Activated T-helper 1 cell treated with anti-CD3 and anti-CD28 coated beads, Interleukin-12 subunit alpha, Interleukin-12 subunit beta, Interleukin-2, Interleukin-4 antibody, amounts not matched to agents 30 ng/mL and 10 ng/mL and 1 ng/mL, durations not matched to agents 14 hours and 24 hours and 36 hours (primary cell): Measurements from ENCODE around the gene UPK2. TPM values are rescaled to one million over a fixed set of nuclear protein-coding genes. Genes with fewer than 3 reads are reported as not detected.
A peak's percentile ranks its signal among the peaks of the same experiment; 100 is the strongest.
"Not testable (repeated sequence)": the region's sequence is repeated elsewhere in the genome, so short reads cannot be mapped to it uniquely, and the experiment has no call there.

Experiments used
- DNase-seq: peaks from one replicate; pipeline ENCODE4 v3.0.0; 2021; ENCODE audit warnings: low spot score
- H3K27ac Mint-ChIP-seq: one replicate; pipeline ENCODE4 v1.8.0; 2021; ENCODE audit warnings: mild to moderate bottlenecking, mixed read lengths
- H3K27me3 Mint-ChIP-seq: one replicate; pipeline ENCODE4 v1.8.0; 2022; ENCODE audit warnings: mild to moderate bottlenecking, moderate library complexity, mixed read lengths; ENCODE audit not compliant: insufficient read depth
- H3K36me3 Mint-ChIP-seq: one replicate; pipeline ENCODE4 v1.8.0; 2021; ENCODE audit warnings: low read depth, mixed read lengths
- H3K4me1 Mint-ChIP-seq: one replicate; pipeline ENCODE4 v1.8.0; 2021; ENCODE audit warnings: low read depth, mixed read lengths
- H3K4me3 Mint-ChIP-seq: one replicate; pipeline ENCODE4 v1.8.0; 2021; ENCODE audit warnings: mild to moderate bottlenecking, moderate library complexity, mixed read lengths
- H3K9me3 Mint-ChIP-seq: one replicate; pipeline ENCODE4 v1.8.0; 2021; ENCODE audit warnings: mixed read lengths
- intact Hi-C: fragments of 100-400 bp; cut with micrococcal nuclease; formaldehyde crosslinking; loops from one replicate; pipeline ENCODE4 v1.15.1; 2024
- total RNA-seq: library from RNA; stranded (reverse); gene quantifications from 2 replicates; pipeline ENCODE4 v1.2.3, GENCODE V29; 2022

The UPK2 gene
- total RNA-seq, 1 donor from 2014 or later, result not detected

DNA sequence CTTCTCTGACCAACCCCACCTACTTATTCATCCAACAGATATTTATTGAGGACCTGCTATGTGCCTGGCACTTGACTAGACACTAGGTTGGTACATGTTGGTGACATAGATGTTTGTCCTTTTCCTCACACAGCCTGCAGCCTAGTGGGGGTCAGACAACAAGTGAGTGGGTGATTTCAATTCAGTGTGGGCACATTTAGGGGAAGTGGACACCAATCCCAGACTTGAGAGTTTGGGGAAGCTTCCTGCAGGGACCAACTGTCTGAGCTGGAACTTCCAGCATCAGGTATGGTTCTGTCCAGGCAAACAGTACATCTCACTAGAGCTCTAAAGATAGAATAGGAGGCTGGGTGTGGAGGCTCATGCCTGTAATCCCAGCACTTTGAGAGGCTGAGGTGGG, 24.5 kb upstream of the UPK2 start:
- Mint-ChIP-seq H3K4me1 (peaks cover 36% of the 10 kb centered on the region), H3K27ac (no peak overlapping the region), H3K36me3 (no peaks in the 10 kb centered on the region), H3K27me3 (peaks cover 3% of the 10 kb centered on the region), H3K9me3 (no peaks in the 10 kb centered on the region), H3K4me3 (no peak overlapping the region)
- DNase-seq, result no peak
- intact Hi-C loops, result no loop called here

- Mint-ChIP-seq H3K27me3 (peaks cover 3% of the 10 kb centered on the region), H3K4me1 (peaks cover 17% of the 10 kb centered on the region), H3K27ac (no peak overlapping the region), H3K36me3 (no peaks in the 10 kb centered on the region), H3K9me3 (no peaks in the 10 kb centered on the region), H3K4me3 (no peak overlapping the region)
- no peak for DNase-seq
- intact Hi-C loops, result no loop called here
These were observed 22.6 kb upstream of the UPK2 start for GRCh38 chr11:118933486-118933885.

- H3K27ac Mint-ChIP-seq, result no peak overlapping the region
- intact Hi-C loops, result no loop called here
- DNase-seq, result no peak
- no peaks in the 10 kb centered on the region for H3K36me3 Mint-ChIP-seq
- no peaks in the 10 kb centered on the region for H3K9me3 Mint-ChIP-seq
- H3K4me3 Mint-ChIP-seq, result no peak overlapping the region
- peaks cover 19% of the 10 kb centered on the region for H3K4me1 Mint-ChIP-seq
- H3K27me3 Mint-ChIP-seq, result no peaks in the 10 kb centered on the region
These were observed 20.7 kb upstream of the UPK2 start for GRCh38 chr11:118935376-118935775.

DNA sequence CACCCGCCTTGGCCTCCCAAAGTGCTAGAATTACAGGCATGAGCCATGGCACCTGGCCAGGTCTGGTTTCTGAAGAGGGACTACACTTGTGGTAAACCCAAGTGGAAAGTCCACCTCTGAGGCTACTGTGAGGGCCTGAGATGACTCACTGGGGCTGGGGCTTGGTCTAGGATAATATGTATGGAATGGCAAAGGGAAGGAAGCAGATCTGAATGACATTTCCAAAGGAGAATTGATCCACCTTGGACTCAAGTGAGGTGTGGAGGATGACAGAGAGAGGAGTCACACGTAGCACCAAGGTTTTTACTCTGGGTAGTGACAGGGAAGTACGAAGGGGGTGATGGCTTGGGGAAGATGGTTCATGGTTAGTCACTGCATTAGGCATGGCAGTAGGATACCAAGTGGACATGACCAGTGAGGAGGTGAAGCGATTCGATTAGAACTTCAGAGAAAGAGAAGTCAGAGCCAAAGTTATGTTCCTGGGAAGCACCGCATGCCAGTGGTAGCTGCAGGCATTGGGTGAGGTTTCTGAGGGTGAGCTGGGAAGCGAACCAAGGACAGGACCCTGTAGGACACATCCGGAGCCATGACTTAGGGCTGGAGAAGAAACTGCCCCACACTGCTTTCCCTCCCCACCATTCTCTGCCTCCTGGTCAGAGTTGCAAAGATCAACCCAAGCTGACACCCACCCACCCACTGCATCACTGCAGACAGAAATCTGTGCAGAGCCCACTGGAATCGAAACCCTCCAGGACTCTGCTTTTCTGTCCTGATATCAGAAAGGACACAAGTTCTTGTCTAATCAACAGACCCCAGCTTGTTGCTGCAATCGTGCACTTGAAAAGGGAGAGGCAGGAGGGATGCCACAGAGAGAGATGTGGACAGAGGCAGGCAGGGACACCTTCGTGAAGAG, 17.4 kb upstream of the UPK2 start:
- no peak for DNase-seq
- Mint-ChIP-seq H3K27ac (peak overlapping the region; percentile 3), H3K36me3 (no peaks in the 10 kb centered on the region), H3K4me3 (no peak overlapping the region), H3K4me1 (peaks cover 24% of the 10 kb centered on the region), H3K9me3 (no peaks in the 10 kb centered on the region), H3K27me3 (peaks cover 5% of the 10 kb centered on the region)
- intact Hi-C loops, result no loop called here

DNA sequence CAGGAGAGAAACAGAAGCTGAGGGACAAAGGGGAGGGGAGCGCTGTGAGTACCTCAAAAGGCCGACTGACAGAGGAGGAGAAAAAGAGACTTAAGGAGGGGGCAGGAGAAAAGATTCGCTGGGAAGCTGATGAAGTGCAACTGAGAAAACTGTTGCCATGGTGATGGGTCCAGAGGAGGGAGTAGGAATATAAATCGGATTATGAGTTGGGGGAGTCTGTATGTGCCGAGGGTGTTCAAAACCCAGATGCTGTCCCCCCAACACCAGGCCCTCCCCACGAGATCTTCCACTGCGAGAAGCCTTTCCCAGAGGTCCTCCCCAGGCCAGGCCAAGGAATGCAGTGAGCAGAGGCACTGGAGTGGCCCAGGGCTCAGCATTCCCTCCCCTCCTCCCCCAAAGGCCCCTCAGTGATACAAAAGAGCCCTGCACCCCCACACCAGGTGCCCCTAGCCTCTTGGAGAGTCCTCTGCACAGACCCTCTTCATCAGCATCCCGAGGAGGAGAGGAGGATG, 16.6 kb upstream of the UPK2 start:
- H3K9me3 Mint-ChIP-seq, result no peaks in the 10 kb centered on the region
- intact Hi-C loops, result no loop called here
- H3K36me3 Mint-ChIP-seq, result no peaks in the 10 kb centered on the region
- H3K27ac Mint-ChIP-seq, result peak overlapping the region; percentile 3
- DNase-seq, result no peak
- H3K4me1 Mint-ChIP-seq, result peaks cover 24% of the 10 kb centered on the region
- peaks cover 5% of the 10 kb centered on the region for H3K27me3 Mint-ChIP-seq
- H3K4me3 Mint-ChIP-seq, result no peak overlapping the region

DNA sequence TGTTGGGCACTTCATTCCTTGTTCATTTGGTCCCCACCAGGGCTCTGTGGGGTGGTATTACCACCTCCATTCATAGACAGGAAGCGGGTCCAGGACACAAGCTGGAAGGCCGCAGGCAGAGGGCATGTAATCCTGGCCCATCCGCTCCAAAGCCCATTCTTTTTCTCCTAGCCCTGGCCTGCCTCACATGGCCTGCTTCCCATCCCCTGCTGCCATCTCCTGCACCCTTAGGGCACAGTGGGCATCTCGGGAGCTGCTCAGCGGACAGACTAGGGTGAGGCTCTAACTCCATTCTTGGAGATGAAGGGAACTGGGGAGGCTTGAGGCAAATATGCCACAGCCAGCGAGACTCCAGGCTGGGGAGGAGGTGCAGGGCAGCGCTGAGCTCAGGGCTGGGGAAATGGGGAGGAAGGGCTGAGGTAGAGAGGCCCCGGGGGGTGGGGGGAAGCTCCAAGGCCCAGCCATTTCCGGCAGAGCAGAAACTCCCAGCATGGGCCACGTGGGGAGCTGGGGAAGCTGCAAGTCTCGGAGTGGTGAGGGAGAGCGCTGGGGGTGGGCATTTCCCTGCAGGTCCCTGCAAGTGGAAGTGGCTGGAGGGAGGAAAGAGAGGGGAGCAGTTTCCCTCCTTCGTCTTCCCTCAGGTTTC, 16.0 kb upstream of the UPK2 start:
- no peaks in the 10 kb centered on the region for H3K9me3 Mint-ChIP-seq
- intact Hi-C loops, result loop anchor here (1.0 kb wide), 1 partner anchor 10 kb away; no protein-coding TSS in a partner anchor
- H3K27ac Mint-ChIP-seq, result peak overlapping the region; percentile 61
- peaks cover 24% of the 10 kb centered on the region for H3K4me1 Mint-ChIP-seq
- H3K36me3 Mint-ChIP-seq, result no peaks in the 10 kb centered on the region
- DNase-seq, result no peak
- H3K27me3 Mint-ChIP-seq, result peaks cover 5% of the 10 kb centered on the region
- no peak overlapping the region for H3K4me3 Mint-ChIP-seq

DNA sequence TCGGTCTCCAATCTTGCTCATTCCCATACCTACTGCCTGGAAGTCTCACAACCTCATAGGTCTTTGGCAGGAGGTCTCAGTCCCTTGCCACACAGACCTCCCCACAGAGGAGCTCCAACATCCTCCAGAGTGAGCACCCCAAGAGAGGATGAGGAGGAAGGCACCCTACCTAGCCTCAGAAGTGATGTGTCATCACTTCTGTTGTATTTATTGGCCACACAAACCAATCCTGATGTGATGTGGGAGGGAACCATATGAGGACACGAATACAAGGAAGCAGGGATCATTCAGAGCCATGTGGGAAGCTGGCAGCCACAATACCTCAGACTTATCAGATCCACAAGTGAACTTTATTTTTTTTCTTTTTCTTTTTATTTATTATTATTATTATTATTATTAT, 9.0 kb upstream of the UPK2 start:
- H3K4me1 Mint-ChIP-seq, result peaks cover 5% of the 10 kb centered on the region
- no peak overlapping the region for H3K27ac Mint-ChIP-seq
- H3K36me3 Mint-ChIP-seq, result no peaks in the 10 kb centered on the region
- no peaks in the 10 kb centered on the region for H3K9me3 Mint-ChIP-seq
- no peak for DNase-seq
- peaks cover 12% of the 10 kb centered on the region for H3K27me3 Mint-ChIP-seq
- intact Hi-C loops, result no loop called here
- H3K4me3 Mint-ChIP-seq, result no peak overlapping the region

DNA sequence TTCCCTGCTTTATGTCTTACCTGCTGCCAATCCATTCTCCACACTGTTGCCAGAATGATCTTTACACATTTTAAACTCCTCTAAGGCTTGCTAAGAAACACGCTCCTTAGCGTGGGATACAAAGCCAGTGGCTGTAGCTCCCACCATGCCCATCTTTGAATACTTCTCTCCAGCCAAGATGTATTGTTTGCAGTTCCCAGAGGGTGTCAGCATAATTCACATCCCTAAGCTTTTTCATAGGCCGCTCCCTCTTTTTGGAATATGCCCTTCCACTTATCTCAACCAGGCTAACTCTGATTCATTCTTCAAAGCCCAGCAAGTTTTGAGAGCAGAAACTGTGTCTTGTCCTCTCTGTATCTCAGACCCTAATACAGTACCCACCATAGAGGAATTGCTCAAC, 8.1 kb upstream of the UPK2 start:
- Mint-ChIP-seq H3K9me3 (no peaks in the 10 kb centered on the region), H3K4me1 (peaks cover 5% of the 10 kb centered on the region), H3K4me3 (no peak overlapping the region), H3K36me3 (no peaks in the 10 kb centered on the region), H3K27me3 (peaks cover 18% of the 10 kb centered on the region), H3K27ac (no peak overlapping the region)
- DNase-seq, result no peak
- intact Hi-C loops, result no loop called here

DNA sequence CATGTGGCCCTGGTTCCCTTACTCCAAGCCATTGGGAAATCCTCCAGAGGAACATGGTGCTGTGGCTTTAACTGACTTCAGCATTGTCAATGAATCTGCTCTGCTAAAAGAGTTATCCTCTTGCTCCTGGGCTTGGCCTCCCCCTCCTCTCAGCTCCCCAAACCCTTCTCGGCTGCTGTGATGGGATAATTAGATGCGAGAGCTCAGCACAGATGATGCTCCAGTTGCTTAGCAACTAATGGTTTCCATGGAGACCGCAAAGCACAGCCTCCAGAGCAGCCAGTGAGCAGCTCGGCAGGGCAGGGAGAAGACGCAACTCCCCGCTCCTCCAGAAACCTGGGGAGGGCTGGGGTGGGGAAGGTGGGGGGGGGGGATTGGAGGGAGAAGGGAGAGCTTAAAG, 2.8 kb upstream of the UPK2 start:
- intact Hi-C loops, result no loop called here
- no peak overlapping the region for H3K4me3 Mint-ChIP-seq
- no peaks in the 10 kb centered on the region for H3K36me3 Mint-ChIP-seq
- no peaks in the 10 kb centered on the region for H3K9me3 Mint-ChIP-seq
- DNase-seq, result no peak
- H3K4me1 Mint-ChIP-seq, result peaks cover 7% of the 10 kb centered on the region
- H3K27me3 Mint-ChIP-seq, result peaks cover 22% of the 10 kb centered on the region
- no peak overlapping the region for H3K27ac Mint-ChIP-seq

- H3K27ac Mint-ChIP-seq, H3K4me1 Mint-ChIP-seq, DNase-seq, H3K36me3 Mint-ChIP-seq, intact Hi-C loops, H3K4me3 Mint-ChIP-seq, H3K9me3 Mint-ChIP-seq: not testable (repeated sequence)
- H3K27me3 Mint-ChIP-seq, result peaks cover 20% of the 10 kb centered on the region
These were observed 2.1 kb upstream of the UPK2 start for GRCh38 chr11:118953976-118954375.

- DNase-seq, result no peak
- peaks cover 18% of the 10 kb centered on the region for H3K27me3 Mint-ChIP-seq
- H3K4me1 Mint-ChIP-seq, result peaks cover 7% of the 10 kb centered on the region
- peak overlapping the region; percentile 36 for H3K27ac Mint-ChIP-seq
- H3K36me3 Mint-ChIP-seq, result no peaks in the 10 kb centered on the region
- H3K9me3 Mint-ChIP-seq, result no peaks in the 10 kb centered on the region
- H3K4me3 Mint-ChIP-seq, result no peak overlapping the region
- intact Hi-C loops, result loop anchor here (1.0 kb wide), 5 partner anchors 27 to 298 kb away; no protein-coding TSS in a partner anchor
These were observed 860 bp downstream of the UPK2 start for GRCh38 chr11:118956847-118957469.

- intact Hi-C loops, result no loop called here
- H3K27ac Mint-ChIP-seq, result no peak overlapping the region
These were observed 1.5 kb downstream of the UPK2 start for GRCh38 chr11:118957549-118957948.

GRCh38 chr11:118957968-118958367, 1.9 kb downstream of the UPK2 start:
- Mint-ChIP-seq H3K4me3 (no peak overlapping the region), H3K27ac (no peak overlapping the region), H3K4me1 (peaks cover 7% of the 10 kb centered on the region), H3K36me3 (no peaks in the 10 kb centered on the region), H3K27me3 (peaks cover 11% of the 10 kb centered on the region), H3K9me3 (no peaks in the 10 kb centered on the region)
- intact Hi-C loops, result no loop called here
- DNase-seq, result no peak

More at GRCh38 chr11:118957549-118957948, 1.5 kb downstream of the UPK2 start:
- Mint-ChIP-seq H3K4me3 (no peak overlapping the region), H3K36me3 (no peaks in the 10 kb centered on the region), H3K4me1 (peaks cover 7% of the 10 kb centered on the region), H3K27me3 (peaks cover 15% of the 10 kb centered on the region), H3K9me3 (no peaks in the 10 kb centered on the region)
- DNase-seq, result no peak
